IPS-NIHi7 (cell line): ENCODE data around the gene CCDC50.

Experiments used
- DNase-seq: peaks from one replicate; pipeline ENCODE4 v3.0.0; 2012; ENCODE audit warnings: mixed read lengths; ENCODE audit errors: extremely low spot score

Gene CCDC50

GRCh38 chr3:191378142-191378812, 49.1 kb downstream of the CCDC50 start:
- no peak for DNase-seq

DNA sequence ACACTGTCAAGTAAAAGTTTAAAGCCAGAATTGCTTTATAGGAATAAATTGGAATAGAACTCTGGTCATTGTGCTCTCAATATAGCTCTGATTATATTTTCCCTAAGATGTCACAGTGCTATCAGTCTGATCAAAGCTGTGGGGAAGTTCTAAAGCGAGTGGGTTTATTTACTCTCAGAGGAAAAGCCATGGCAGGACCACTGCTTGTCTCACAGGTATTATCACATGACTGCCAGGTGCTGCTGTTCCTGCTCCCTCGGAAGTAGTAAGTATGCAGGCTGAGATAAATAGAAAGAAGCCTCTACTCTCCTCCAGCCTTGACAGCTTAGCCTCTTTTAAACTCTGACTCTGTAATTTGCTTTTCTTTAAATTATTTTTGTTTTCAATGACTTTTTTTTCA, 50.3 kb downstream of the CCDC50 start:
- DNase-seq = no peak

DNA sequence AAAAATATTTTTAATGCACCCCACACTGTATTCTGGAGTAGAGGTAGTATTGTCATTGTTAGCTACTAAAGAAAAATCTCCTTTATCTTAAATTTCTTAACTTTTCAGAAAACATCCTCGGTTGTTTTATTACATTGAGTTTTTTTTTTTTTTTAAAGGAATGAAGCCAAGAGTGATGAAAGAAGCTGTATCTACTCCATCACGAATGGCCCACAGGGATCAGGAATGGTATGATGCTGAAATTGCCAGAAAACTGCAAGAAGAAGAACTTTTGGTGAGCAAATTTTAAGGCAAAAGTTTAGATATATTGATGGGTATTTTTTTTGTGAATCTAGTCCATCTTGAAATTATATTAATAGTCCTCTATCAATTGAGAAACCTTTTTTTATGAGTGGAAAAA, 50.8 kb downstream of the CCDC50 start:
- DNase-seq = no peak

DNA sequence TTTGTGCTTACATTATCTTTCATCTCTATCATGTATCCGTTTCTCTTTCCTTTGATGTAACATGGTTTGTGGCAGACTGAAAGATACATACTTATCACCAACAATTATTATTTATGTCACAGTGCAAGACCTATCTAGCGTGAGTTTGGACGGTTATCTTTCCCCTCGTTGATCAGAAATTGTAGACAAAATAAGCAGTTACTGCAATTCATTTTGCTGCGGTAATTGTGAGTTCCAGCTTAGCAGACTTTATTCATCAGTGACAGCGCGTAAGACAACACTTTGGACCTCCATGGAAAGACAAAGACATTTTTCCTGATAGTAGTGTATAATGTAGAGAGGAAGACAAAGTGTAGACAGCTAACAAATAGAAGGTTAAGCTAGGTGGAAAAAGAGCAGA, 52.1 kb downstream of the CCDC50 start:
- DNase-seq = no peak

GRCh38 chr3:191382661-191383060, 53.5 kb downstream of the CCDC50 start:
- DNase-seq = no peak

DNA sequence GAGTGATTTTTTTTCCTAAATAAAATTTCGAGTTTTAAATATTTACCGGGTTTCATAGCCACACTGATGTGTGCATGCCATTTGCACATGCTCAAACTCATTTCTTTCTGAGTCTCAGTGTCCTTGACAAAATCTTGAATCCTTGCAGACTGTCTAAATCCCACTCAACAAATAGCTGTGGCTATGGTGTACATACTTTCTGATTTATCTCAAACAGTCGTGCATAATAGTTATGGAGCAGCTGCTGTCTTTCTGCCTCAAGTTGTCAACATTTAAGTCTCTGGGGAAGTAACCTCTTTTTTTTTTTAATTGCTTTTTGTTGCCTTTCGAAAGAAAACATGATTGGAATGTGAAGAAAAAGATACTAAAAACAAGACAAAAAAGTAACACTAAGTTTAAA, 53.9 kb downstream of the CCDC50 start:
- no peak for DNase-seq

DNA sequence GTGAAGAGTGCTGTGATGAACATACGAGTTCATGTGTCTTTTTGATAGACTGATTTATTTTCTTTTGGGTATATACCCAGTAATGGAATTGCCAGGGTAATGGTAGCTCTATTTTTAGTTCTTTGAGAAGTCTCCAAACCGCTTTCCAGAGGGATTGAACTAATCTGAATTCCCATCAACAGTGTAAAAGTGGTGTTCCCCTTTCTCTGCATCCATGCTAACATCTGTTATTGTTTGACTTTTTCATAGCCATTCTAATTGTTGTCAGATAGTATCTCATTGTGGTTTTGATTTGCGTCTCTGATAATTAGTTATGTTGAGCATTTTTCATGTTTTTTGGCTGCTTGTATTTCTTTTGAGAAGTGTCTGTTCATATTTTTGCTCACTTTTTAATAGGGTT, 55.9 kb downstream of the CCDC50 start:
- no peak for DNase-seq

DNA sequence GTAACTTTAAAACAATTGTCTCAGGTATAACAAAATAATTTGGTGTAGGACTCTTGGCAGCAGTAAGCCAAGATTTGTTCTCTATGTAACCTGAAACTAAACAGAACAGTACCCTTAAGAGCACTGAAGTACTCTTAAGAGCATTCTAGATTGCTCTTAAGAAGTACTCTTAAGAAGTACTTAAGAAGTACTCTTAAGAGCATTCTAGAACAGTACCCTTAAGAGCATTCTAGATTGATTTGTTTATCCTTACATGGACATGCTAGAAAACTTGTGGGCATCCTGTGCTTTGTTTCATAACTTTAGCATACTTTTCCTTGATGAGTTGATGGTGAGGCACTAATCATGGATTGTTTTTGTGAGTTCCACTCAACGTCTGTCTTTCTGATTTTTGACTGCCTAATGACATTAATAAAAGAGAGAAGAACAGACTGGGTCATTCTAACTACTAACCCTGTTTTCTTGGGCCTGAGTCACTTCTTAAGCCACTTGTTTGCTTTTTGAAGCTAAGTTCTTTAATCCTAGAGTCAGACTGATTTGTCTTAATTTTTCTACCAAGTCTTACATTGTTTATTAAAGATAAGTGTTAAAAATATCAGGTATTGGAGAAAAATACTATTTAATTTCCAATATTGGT, 58.4 kb downstream of the CCDC50 start:
- no peak for DNase-seq

- no peak for DNase-seq
These were observed 59.6 kb downstream of the CCDC50 start for GRCh38 chr3:191388823-191389222.

- no peak for DNase-seq
These were observed 61.4 kb downstream of the CCDC50 start for GRCh38 chr3:191390580-191390979.

GRCh38 chr3:191391861-191392808, 62.9 kb downstream of the CCDC50 start:
- DNase-seq = peak; percentile 31

GRCh38 chr3:191393146-191393545, 64.0 kb downstream of the CCDC50 start:
- DNase-seq = no peak

- no peak for DNase-seq
These were observed 68.6 kb downstream of the CCDC50 start for GRCh38 chr3:191397771-191398170.

DNA sequence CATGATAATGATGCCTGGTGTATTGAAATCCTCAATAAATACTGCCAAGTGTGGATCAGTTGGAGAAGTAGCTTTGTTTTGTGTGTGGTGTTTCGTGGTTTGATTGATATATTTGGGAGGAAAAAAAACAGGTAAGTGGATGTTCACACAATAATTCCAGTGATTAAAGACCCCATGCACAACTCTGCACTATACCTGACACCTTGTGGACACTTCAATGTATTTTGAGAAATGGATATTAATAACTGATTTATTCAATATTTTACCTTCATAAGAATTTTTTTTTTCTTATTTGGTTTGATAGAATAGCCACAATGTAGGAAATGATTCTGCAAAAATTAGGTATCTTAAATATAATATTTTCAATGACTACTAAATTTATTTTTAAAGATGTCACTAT, 69.4 kb downstream of the CCDC50 start:
- DNase-seq = no peak

- no peak for DNase-seq
These were observed 70.7 kb downstream of the CCDC50 start for GRCh38 chr3:191399918-191400317.

DNA sequence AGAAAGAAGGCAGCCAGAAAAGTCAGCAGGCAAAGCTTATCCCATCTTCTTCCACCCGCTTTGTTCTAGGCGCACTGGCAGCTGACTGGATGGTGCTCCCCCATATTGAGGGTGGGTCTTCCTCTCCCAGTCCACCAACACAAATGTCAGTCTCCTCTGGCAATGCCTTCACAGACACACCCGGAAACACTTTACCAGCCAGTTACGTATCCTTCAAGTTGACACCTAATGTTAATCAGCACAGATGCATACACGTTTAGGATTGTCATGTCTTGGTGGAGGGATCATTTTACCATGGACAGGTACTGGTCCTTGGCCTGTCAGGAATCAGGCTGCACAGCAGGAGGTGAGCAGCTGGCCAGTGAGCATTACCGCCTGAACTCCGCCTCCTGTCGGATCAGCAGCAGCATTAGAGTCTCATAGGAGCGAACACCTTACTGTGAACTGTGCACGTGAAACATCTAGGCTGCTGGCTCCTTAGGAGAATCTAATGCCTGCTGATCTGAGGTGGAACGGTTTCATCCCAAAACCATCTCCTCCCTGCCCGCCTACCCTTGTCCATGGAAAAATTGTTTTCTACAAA, 72.7 kb downstream of the CCDC50 start:
- no peak for DNase-seq

- no peak for DNase-seq
These were observed 80.7 kb downstream of the CCDC50 start for GRCh38 chr3:191409791-191410359.

- peak; percentile 23 for DNase-seq
These were observed 83.6 kb downstream of the CCDC50 start for GRCh38 chr3:191412759-191413158.

GRCh38 chr3:191414286-191414685, 85.1 kb downstream of the CCDC50 start:
- DNase-seq = no peak

DNA sequence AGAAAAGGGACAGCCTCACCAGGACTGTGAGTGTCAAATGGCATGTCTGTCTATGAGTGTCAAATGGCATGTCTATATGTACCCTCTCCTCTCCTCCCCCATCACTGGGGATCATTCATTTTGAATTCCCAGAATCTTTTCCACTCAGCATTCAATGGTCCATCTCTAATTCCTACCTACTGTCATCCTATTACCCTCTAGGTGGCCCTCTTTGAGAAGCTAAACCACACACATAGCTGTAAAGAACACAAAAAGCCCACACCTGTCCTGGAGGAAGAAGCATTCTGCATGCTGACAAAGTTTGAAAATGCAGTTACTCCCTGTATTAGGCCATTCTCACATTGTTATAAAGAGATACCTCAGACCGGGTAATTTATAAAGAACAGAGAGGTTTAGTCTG, 85.5 kb downstream of the CCDC50 start:
- peak; percentile 14 for DNase-seq

- no peak for DNase-seq
These were observed 86.4 kb downstream of the CCDC50 start for GRCh38 chr3:191415566-191415965.

DNA sequence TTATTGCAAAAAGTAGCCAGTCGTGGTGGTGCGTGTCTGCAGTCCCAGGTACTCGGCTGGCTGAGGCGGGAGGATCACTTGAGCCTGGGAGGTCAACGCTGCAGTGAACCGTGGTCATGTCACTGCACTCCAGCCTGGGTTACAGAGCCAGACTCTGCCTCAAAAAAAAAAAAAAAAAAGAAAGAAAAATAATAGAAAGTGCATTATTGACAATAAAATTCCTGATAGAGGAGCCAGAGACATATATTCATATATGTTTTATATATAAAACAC, 88.2 kb downstream of the CCDC50 start:
- no peak for DNase-seq
